ENCODE data around the gene EPB41L1.

GRCh38 chr20:36167902-36168503 is 13.5 kb downstream of the EPB41L1 start:
- no peak for TF ChIP-seq FOXM1 (IDR thresholded peaks at IDR 0.05; ENCODE audit: borderline replicate concordance)
- no peak for TF ChIP-seq SP1 (IDR thresholded peaks at IDR 0.05)
- TF ChIP-seq NFRKB (IDR thresholded peaks at IDR 0.05): no peak
- no peak for TF ChIP-seq ZNF384 (IDR thresholded peaks at IDR 0.05)
- TF ChIP-seq SUZ12 (IDR thresholded peaks at IDR 0.05): no peak
- TF ChIP-seq HDGF (IDR thresholded peaks at IDR 0.05; ENCODE audit: borderline replicate concordance): no peak
- no peak for TF ChIP-seq LEF1 (IDR thresholded peaks at IDR 0.05; ENCODE audit: borderline replicate concordance)
